HepG2 (cell line): Measurements from ENCODE around the gene NOM1. TPM values are rescaled to one million over a fixed set of nuclear protein-coding genes. Genes with fewer than 3 reads are reported as not detected.

ENCODE experiments used
- GABPA ChIP-seq, 2 experiments: IDR thresholded peaks; 2 replicates each; pipeline ENCODE4 v1.6.1; 2011 to 2016; ENCODE audit warnings: low read depth in 2 of 2, low read length in 1 of 2, missing biosample characterization in 1 of 2, missing genetic modification characterization in 1 of 2
- GABPB1 ChIP-seq: IDR thresholded peaks from 2 replicates; pipeline ENCODE4 v1.6.1; 2016; ENCODE audit warnings: mild to moderate bottlenecking, missing genetic modification reagents, moderate library complexity, missing compliant biosample characterization
- MAX ChIP-seq: IDR thresholded peaks from 2 replicates; pipeline ENCODE4 v1.6.1; 2012; ENCODE audit warnings: inconsistent platforms
- MEIS1 ChIP-seq: sonication (generic); formaldehyde crosslinking; IDR thresholded peaks from 2 replicates; pipeline ENCODE4 v1.9.0; 2021; ENCODE audit warnings: mild to moderate bottlenecking, missing genetic modification reagents, moderate library complexity, borderline replicate concordance
- MYC ChIP-seq: sonication (generic); formaldehyde crosslinking; IDR thresholded peaks from 2 replicates; pipeline ENCODE4 v1.9.0; 2021; ENCODE audit warnings: missing genetic modification reagents, borderline replicate concordance
- NFKBIZ ChIP-seq: IDR thresholded peaks from 2 replicates; pipeline ENCODE4 v1.6.1; 2018; ENCODE audit warnings: missing genetic modification reagents, missing compliant biosample characterization
- NR2C2 ChIP-seq: sonication (generic); formaldehyde crosslinking; IDR thresholded peaks from 2 replicates; pipeline ENCODE4 v1.4.0; 2020; ENCODE audit warnings: missing genetic modification reagents, mild to moderate bottlenecking, moderate library complexity, borderline replicate concordance
- SRSF1 ChIP-seq: fragments of 200-400 bp; formaldehyde crosslinking; optimal IDR thresholded peaks from 2 replicates; pipeline ENCODE3; 2017; ENCODE audit warnings: mild to moderate bottlenecking, low read depth, low read length, moderate library complexity
- ZNF572 ChIP-seq: sonication (generic); formaldehyde crosslinking; IDR thresholded peaks from 2 replicates; pipeline ENCODE4 v1.5.1; 2020; ENCODE audit warnings: mild to moderate bottlenecking, missing genetic modification reagents
- ZNF720 ChIP-seq: sonication (generic); formaldehyde crosslinking; IDR thresholded peaks from 2 replicates; pipeline ENCODE4 v1.4.0; 2020; ENCODE audit warnings: missing genetic modification reagents
- ZNF792 ChIP-seq: IDR thresholded peaks from 2 replicates; pipeline ENCODE4 v1.6.1; 2016
- ZSCAN20 ChIP-seq: sonication (generic); formaldehyde crosslinking; IDR thresholded peaks from 2 replicates; pipeline ENCODE4 v1.4.0; 2020; ENCODE audit warnings: missing genetic modification reagents, mild to moderate bottlenecking, borderline replicate concordance
- polyA plus RNA-seq, 8 experiments: library from polyadenylated mRNA; depleted of rRNA in 3 of 8; stranded (reverse) in 7 of 8; unstranded in 1 of 8; fragments of >200 nt; fragmentation: Illumina TruSeq in 4 of 8; extraction: Trizol in 4 of 8; gene quantifications; 2 replicates each; pipeline versions ENCODE4 v1.2.1 to v1.2.3, GENCODE V29; 2011 to 2016; ENCODE audit warnings: low read depth in 4 of 8, missing spikeins in 1 of 8, mixed read lengths in 1 of 8; ENCODE audit not compliant: insufficient read depth in 1 of 8
- total RNA-seq, 5 experiments: library from RNA; depleted of rRNA; stranded (reverse); fragments of >200 nt; fragmentation: Illumina TruSeq; extraction: Trizol; gene quantifications; 2 replicates each; pipeline ENCODE4 v1.2.3, GENCODE V29; 2016; ENCODE audit warnings: low read depth in 1 of 5
- TF ChIP-seq, protein P1 (sequence below): sonication (generic); formaldehyde crosslinking; IDR thresholded peaks from 2 replicates; pipeline ENCODE4 v1.5.0; 2020; ENCODE audit warnings: mild to moderate bottlenecking, missing genetic modification reagents, borderline replicate concordance
- TF ChIP-seq, protein P2 (sequence below): sonication (generic); formaldehyde crosslinking; IDR thresholded peaks from 2 replicates; pipeline ENCODE4 v1.5.0; 2020; ENCODE audit warnings: mild to moderate bottlenecking, missing genetic modification reagents, borderline replicate concordance

The NOM1 gene
- total and polyA plus RNA-seq, 2 of the 13 experiments (the other 11 are each of a cell fraction or from before 2014, with no cell fraction given), result 14.2 to 26.2 TPM

GRCh38 chr7:156943091-156944041, 6.1 kb upstream of the NOM1 start (continued):
- TF ChIP-seq, protein P1, sequence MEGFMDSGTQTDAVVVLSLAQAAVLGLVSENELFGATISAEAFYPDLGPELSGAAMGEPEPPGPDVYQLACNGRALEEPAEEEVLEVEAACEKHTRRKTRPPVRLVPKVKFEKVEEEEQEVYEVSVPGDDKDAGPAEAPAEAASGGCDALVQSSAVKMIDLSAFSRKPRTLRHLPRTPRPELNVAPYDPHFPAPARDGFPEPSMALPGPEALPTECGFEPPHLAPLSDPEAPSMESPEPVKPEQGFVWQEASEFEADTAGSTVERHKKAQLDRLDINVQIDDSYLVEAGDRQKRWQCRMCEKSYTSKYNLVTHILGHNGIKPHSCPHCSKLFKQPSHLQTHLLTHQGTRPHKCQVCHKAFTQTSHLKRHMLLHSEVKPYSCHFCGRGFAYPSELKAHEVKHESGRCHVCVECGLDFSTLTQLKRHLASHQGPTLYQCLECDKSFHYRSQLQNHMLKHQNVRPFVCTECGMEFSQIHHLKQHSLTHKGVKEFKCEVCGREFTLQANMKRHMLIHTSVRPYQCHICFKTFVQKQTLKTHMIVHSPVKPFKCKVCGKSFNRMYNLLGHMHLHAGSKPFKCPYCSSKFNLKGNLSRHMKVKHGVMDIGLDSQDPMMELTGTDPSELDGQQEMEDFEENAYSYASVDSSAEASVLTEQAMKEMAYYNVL (CRISPR knock-in tag), result no peak
- TF ChIP-seq ZNF720 (CRISPR knock-in tag) (no peak), GABPA (IDR thresholded peaks at IDR 0.05; ENCODE audit: low read depth, low read length) (no peak), GABPA (CRISPR knock-in tag; IDR thresholded peaks at IDR 0.05; ENCODE audit: low read depth) (0 out of 2 replicates have a peak, but pooled peaks have one; percentile 11), MEIS1 (CRISPR knock-in tag) (0 out of 2 replicates have a peak, but pooled peaks have one; percentile 43), GABPB1 (CRISPR knock-in tag) (peak; percentile 29; the same call in 1 of the 2 replicates), ZNF792 (no peak), ZNF572 (0 out of 2 replicates have a peak, but pooled peaks have one; percentile 4), NFKBIZ (CRISPR knock-in tag) (no peak), MYC (CRISPR knock-in tag) (peak; percentile 27; the same call in 1 of the 2 replicates), NR2C2 (CRISPR knock-in tag) (0 out of 2 replicates have a peak, but pooled peaks have one; percentile 10), SRSF1 (peak; percentile 43), ZSCAN20 (CRISPR knock-in tag) (0 out of 2 replicates have a peak, but pooled peaks have one; percentile 18), MAX (peak; percentile 69)
- TF ChIP-seq, protein P2, sequence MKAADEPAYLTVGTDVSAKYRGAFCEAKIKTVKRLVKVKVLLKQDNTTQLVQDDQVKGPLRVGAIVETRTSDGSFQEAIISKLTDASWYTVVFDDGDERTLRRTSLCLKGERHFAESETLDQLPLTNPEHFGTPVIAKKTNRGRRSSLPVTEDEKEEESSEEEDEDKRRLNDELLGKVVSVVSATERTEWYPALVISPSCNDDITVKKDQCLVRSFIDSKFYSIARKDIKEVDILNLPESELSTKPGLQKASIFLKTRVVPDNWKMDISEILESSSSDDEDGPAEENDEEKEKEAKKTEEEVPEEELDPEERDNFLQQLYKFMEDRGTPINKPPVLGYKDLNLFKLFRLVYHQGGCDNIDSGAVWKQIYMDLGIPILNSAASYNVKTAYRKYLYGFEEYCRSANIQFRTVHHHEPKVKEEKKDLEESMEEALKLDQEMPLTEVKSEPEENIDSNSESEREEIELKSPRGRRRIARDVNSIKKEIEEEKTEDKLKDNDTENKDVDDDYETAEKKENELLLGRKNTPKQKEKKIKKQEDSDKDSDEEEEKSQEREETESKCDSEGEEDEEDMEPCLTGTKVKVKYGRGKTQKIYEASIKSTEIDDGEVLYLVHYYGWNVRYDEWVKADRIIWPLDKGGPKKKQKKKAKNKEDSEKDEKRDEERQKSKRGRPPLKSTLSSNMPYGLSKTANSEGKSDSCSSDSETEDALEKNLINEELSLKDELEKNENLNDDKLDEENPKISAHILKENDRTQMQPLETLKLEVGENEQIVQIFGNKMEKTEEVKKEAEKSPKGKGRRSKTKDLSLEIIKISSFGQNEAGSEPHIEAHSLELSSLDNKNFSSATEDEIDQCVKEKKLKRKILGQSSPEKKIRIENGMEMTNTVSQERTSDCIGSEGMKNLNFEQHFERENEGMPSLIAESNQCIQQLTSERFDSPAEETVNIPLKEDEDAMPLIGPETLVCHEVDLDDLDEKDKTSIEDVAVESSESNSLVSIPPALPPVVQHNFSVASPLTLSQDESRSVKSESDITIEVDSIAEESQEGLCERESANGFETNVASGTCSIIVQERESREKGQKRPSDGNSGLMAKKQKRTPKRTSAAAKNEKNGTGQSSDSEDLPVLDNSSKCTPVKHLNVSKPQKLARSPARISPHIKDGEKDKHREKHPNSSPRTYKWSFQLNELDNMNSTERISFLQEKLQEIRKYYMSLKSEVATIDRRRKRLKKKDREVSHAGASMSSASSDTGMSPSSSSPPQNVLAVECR, result 0 out of 2 replicates have a peak, but pooled peaks have one; percentile 25
